ENCODE measurements around the gene SMAD9.

DNA sequence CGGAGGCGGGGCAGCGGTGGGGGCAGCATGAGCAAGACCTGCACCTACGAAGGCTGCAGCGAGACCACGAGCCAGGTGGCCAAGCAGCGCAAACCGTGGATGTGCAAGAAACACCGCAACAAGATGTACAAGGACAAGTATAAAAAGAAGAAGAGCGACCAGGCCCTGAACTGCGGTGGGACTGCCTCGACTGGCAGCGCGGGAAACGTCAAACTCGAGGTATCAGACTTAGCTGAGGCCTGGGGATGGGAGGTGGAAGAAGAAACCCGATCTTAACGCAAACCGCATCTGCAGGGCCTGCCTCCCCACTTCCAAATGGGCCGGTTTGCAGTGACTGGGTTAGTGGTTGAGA, 100.3 kb downstream of the SMAD9 start:
- TF ChIP-seq EZH2 (IDR thresholded peaks at IDR 0.05; ENCODE audit: insufficient read depth, poor library complexity, severe bottlenecking) (no peak), EZH2phosphoT487 (IDR thresholded peaks at IDR 0.05; ENCODE audit: insufficient read depth, low read depth) (no peak)

Data from GM23248 (cell line).